Posterior vena cava (tissue), 2 donors: ENCODE results near the gene GAS7. TPM values are rescaled to one million over a fixed set of nuclear protein-coding genes. Genes with fewer than 3 reads are reported as not detected.

Source experiments
- DNase-seq: peaks from one replicate; pipeline ENCODE4 v3.0.0-alpha.2; 2020; ENCODE audit warnings: low spot score
- intact Hi-C, 2 donors: fragments of 100-400 bp; cut with DNase I; formaldehyde crosslinking; loops; one replicate each; pipeline versions ENCODE4 v1.14.1 to v1.14.2; 2022 to 2023
- total RNA-seq, 2 donors: library from RNA; stranded (reverse); fragmentation: NEBNext Ultra II Directional; extraction: Animal tissue kit (Norgen Biotek cat#: 25700); gene quantifications; one replicate each; pipeline ENCODE4 v1.2.1, GENCODE V29; 2021
- donor health status: DM: yes; HTN: yes; CAD: no.
- donor health status: DM: yes; HTN: yes; CAD: no.

Gene GAS7
- total RNA-seq, 2 donors from 2014 or later: 70.6 to 190 TPM

DNA sequence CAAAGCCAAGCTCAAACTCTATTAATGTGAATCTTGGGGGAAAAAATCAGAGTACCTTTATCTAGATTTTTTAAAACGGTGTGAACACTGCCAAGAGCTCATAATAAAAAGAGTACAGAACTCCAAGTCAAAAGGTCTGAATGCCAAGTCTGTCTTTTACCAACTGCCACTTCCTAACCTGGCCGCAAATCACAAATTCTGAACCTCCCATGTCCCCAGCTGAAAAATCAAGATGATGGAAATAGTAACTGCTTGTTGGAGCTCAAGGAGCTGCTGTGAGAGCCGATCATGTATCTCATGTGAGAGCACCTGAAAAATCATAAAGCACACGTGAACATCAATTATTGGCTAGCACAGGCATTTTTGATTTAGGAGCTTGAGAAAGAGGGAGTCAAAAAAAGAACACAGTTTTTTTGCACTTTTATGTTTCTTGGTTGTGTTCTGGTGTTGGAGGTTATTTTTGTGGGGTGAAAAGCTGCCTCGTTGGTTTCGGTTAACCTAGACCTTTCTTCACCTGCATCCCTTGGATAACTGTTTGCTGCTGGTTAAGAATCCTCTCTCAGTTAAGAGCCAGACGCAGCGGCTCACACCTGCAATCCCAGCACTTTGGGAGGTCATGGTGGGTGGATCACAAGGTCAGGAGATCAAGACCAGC lies 50.5 kb downstream of the GAS7 start:
- peak; percentile 2 for DNase-seq
- intact Hi-C loops: no loop called here

DNA sequence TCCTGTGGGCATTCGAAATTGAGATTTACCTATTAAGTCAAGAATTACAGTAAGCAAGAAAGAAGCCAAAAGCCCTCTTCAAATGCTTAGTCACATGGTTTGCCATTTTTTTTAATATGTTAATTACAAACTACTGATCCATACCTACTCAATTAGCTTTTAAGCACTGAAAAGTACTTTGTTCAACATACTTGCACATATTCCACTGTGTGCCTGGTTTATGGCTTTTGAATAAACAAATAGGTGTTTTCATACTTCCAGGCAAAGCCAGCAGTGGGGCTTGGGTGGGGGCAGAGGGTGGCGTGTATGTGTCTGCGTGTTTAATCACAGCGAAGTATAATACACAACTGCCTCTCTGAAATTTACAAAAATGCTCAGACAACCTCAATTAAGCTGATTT lies 51.4 kb downstream of the GAS7 start:
- intact Hi-C loops: no loop called here
- peak; percentile 3 for DNase-seq

DNA sequence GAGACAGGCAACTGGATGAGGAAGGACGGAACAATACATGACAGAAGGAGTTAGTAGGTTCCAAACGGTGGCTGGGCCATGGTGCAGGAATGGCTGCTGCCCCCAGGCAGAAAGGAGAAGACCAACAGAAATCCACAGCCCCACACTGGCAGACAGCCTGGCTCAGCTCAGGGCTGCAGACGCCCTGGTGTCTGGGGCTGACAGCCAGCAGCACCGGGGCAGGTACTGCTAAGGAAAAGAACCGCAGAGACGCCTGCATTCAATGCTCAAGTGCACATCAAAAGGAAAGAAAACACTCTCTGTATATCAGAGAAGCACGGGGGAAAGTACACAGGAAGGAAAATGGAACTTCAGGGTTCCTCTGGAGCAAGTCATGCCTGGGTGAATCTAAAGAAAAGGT lies 53.4 kb downstream of the GAS7 start:
- intact Hi-C loops: loop anchor here in 1 of 2 donors (2.0 kb wide), 1 partner anchor 16 kb away; no protein-coding TSS in a partner anchor
- DNase-seq: no peak

DNA sequence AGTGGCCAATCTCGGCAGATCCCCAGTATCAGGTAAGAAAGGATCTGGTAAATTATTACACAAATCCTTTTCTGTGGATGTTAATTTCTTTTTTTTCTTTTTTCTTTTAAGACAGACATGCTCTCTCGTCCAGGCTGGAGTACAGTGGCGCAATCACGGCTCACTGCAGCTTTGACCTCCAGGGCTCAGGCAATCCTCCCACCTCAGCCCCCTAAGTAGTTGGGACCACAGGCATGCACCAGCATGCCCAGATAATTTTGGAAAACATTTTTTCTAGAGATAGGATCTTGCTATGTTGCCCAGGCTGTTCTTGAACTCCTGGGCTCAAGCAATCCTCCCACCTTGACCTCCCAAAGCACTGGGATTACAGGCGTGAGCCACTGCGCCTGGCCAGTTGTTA lies 54.0 kb downstream of the GAS7 start:
- intact Hi-C loops: loop anchor here in 1 of 2 donors (2.0 kb wide), 1 partner anchor 16 kb away; no protein-coding TSS in a partner anchor
- no peak for DNase-seq

DNA sequence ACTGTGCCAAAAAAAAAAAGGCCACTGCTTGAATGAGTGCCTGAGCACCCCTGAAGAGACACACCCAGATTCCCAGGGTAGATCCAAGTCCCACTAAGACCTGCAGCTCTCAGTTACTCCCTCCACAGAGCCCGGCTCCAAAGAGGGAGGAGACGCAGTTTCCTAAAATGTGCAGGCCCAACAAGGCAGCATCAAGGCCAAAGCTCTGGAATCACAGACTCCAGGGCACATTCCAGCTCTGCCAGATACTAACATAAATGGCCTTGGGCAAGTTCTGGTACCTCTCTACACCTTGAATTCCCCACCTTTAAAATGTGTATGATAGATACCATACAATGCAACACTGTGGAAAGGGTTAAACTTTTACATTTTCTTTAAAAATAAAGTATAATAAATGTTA lies 57.0 kb downstream of the GAS7 start:
- intact Hi-C loops: no loop called here
- no peak for DNase-seq

DNA sequence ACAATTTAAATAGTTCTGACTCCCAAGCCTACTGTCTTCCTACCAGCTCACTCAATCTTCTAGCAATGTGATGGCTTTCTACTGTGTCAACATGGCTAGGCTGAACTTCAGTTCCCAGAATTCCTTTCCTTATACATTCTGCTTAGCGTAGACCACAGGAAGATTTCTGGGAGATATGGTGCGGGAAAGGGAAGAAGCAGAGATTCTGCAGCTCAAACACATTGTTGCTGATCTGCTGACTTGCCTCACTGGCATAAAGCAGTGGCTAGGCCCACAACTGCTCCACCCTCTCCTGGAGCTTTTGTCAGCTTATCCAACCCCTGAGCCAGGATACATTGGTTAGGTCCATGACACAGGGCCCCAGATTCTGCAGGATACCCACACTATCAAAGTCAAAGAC lies 58.8 kb downstream of the GAS7 start:
- no peak for DNase-seq
- intact Hi-C loops: no loop called here

DNA sequence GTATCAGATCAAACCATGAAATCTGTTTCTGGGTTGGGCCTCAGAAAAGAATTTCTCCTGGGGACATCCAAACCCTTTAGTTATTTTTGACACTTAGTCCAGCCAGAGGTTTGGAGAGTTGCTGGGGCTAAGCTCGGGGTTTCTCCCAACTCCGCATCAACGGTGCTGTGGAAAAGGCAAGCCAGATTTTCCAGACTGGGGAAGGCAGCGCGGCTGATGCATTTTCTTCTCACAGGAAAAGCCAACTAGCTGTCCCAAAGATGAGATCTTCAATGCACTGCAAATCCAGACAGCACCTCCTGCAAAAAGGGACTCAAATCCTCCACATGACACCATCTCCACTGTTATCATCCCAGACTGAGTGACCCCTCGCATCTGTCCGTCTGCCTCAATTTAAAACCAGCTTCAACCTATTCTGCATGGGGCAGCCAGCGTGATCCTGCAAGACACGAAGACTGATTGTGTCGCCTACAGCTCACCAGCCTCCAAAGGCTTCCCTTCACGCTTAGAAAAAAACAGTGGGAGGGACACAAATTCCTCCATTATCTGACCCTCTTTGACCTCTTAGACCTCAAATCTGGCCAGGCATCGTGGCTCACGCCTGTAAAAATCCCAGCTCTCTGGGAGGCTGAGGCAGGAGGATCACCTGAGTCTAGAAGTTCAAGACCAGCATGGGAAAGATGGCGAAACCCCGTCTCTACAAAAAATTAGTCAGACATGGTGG lies 62.0 kb downstream of the GAS7 start:
- no peak for DNase-seq
- intact Hi-C loops: no loop called here

DNA sequence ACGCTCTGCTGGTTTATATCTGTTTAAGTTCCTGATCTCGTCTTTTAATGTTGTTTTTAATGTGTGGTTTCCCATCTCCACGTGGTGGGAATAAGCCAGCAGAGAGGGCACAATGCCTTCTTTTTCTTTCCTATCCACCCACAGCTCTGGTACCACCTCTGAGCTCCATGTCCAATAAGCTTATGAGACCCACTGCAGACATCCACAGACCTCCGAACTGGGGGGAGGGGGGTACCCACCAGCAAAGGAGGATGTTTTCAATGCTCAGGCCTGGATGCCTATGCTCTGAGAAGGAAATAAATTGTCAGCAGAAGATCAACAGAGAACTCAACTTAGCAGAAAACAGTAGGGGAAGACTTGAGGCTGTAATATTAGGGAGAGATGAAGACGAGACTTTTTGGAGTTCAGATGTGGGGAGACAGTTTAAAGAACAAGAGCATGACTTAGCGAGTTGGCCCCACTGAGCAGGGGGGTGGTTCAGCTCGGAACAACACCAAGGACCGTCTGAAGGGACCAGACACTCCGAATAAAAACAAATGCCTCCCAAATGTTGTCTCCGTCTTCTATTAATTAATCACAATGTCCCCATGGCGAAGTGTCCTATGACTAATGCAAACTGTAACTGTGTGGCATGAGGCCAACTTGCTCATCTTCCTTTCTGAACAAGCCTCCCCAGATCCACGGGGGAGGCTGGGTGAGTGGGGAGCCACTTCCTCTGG lies 62.7 kb downstream of the GAS7 start:
- intact Hi-C loops: no loop called here
- DNase-seq: no peak

DNA sequence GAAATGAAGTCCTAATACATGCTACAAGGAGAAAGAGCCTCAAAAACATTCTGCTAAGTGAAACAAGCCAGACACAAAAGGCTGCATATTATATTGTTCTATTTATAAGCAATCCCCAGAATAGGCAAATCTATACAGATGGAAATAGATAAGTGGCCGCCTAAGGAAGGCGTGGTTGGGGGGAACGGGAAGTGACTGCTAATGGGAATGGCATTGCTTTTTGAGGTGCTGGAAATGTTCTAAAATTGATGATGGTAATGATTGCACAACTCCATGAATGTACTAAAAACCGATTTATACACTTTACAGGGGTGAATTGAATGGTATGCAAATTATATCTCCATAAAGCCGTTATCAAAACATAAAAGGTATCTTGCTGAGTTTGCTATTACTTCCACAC lies 67.7 kb downstream of the GAS7 start:
- DNase-seq: no peak
- intact Hi-C loops: no loop called here

DNA sequence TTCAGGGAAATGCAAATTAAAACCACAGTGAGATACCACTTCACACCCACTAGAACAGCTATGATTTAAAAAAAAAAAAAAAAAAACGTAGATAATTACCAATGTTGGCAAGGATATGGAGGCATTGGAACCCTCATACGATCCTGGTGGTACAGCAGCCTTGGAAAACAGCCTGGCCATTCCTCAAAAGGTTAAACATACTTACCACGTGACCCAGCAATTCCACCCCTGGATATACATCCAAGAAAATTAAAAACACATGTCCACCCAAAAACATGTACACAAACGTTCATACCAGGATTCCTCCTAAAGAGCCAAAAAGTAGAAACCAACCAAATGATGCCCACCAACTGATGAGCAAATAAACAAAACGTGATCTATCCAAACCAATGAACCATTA lies 68.1 kb downstream of the GAS7 start:
- intact Hi-C loops: no loop called here
- no peak for DNase-seq

DNA sequence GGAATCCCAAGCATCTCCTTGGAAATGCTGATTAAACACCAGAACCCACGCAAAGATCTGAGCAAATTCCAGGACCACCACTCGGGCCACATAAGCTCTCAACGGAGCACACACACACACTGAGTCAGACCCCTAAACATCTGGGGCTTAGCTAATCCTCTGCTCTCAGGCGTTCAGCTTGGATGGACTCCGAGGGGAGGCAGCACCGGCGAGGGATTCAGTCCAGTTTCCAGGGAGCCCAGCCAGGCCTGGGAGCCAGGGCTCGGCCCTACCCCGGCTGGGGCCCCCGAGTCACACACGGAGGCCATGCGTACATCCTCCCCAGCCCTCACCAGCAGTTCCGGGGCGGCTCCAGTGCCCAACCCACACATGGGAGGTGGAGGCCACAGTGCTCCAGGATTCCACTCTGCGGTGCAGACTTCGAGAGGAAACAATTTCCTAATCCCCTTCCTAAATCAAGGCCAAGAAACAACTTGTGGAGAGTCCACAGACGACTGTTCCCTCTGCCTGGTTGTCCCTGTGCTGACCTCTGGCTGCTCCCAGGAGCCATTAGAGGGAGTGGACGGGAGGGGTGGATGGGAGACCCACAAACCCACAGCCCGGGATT lies 70.5 kb downstream of the GAS7 start:
- DNase-seq: peak; percentile 97
- intact Hi-C loops: loop anchor here in 1 of 2 donors (10.0 kb wide), 1 partner anchor 47 kb away; no protein-coding TSS in a partner anchor

DNA sequence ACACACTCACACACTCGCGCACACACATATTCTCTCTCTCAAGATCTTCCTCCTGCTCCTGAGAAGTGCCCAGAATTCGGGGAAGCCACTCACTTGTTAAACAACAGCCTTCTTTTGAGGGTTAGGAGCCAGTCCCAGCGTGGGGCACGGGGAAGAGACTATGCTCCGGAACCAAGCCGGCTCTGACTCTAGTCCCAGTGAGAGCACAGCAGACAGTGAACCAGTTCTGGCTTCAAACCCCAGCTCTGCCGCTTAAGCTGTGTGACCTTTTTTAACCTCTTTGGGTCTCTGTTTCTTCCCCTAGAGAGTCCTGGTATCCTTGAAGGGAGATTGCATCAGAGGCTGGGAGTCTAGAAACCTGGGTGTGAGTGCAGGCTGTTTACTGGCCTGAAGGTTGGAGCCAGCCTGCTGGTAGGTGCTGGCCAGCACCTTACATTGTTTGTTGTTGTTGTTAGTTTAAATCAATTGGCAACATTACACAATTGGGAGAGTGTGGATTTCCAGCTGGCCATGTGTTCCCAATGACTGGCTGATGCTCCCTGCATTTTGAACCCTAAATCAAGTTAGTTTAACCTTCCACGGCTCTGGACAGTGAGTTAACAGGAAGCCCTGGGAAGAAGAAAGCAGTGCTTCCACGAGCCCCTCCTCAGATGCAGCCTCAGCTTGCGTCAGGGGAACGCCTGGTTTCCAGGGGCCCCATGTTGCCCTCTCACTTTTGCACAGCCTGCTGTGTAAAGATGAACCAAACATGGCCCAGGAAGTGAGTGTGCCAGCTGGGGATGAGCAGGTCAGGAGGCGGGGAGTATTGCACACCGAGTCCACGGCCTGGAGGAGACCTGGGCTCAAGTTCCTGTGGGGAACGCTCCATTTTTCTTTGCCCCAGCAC lies 71.5 kb downstream of the GAS7 start:
- peak; percentile 88 for DNase-seq
- intact Hi-C loops: loop anchor here in 1 of 2 donors (10.0 kb wide), 1 partner anchor 48 kb away; no protein-coding TSS in a partner anchor

DNA sequence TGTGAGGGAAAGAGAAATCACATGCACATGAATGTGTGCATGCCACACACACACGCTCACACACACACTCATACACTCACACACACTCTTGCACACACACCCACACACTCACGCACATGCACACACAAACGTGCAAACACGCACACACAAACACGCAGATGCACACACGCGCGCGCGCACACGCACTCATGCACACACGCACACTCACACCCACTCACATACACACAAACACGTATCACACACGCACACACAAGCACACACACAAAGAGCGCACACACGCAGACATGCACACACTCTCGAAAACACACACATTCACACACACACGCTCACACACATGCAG lies 72.2 kb downstream of the GAS7 start:
- no peak for DNase-seq
- intact Hi-C loops: loop anchor here in 1 of 2 donors (10.0 kb wide), 1 partner anchor 49 kb away; no protein-coding TSS in a partner anchor

DNA sequence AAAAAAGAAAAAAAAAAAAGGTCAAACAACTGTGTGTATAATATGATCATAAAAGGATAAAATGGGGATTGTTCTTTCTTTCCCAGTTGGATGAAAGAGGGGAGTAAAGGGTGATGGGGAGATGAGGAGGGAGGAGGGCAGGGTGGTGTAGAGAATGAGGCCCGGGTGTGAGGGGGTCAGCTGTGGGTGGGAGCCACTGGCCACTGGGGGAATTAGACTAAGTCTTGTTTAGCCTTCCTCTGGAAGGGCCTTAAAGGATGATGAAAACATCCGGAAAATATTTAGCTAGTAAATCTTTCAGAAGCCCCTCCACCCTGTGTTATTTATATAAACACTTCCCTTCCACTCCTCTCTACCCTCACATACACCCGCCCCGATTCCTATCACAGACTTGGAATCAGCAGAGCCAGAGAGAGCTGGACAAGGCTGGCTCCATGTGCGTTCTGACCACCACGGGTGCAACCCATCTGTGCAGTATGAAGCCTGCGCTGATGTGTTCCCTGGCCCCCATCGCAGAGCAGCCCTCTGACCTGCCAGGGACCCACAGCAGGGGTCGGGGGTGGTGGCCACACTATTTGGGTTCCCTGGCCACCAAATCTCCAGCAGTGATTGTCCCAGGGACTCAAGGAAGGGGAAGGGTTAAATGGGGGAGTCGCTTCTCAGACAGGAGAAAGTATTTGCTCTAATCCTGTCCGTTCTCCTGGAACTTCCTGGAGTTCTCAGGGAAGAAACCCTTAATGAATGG lies 72.7 kb downstream of the GAS7 start:
- intact Hi-C loops: loop anchor here in 1 of 2 donors (10.0 kb wide), 1 partner anchor 49 kb away; no protein-coding TSS in a partner anchor

DNA sequence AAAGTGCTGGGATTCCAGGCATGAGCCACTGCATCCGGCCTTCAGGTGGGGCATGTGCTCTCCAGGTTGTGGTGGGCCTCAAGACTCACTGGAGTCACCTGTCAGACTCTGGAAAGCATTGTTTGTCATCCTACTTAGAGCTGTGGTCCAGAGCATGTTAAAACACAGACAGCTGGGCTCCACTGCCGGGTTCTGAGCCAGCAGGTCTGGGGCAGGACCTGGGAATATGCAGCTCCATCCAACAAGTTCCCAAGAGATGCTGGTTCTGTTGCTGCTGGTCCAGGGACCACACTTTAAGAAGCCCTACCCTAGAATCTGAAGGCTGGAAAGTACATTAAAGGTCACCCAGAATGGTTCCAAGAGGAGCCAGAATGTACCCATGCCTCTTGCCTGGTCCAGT lies 75.3 kb downstream of the GAS7 start:
- DNase-seq: peak; percentile 78
- intact Hi-C loops: loop anchor here in 1 of 2 donors (10.0 kb wide), 1 partner anchor 52 kb away; no protein-coding TSS in a partner anchor

More for the DNA sequence above, 72.7 kb downstream of the GAS7 start:
- DNase-seq: peak; percentile 70

DNA sequence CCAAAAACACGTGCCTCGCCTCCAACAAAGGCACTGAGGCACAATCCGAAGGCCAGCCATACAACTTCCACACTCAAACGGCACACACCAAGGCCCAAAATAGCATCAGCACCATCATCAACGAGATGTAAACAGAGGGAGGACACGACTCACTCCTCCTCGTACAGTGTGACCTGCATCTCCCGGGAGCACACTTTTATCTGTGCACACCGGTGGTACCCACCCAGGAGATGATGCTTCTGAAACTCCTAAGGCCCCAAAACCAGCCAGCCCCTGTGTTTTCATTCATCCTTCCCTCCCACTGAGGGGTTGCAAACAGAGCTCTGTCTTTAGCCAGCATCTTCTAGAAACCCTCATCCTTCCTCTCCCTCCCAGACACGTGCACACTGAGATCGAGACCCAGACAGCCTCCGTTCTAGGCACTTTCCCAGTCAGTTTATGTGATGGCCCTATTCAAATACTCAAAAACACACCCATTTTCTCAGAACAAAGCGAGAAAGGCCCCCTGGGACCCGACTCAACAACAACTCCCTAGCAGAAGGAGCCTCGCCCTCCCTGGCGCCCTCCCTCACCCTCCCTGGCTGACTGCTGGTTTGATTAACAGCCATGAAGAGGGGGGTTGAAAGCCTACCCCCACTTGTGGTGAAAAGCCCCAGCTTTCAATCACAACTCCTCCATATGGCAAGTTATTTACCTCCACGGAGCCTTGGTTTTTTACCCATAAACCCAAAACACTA lies 76.3 kb downstream of the GAS7 start:
- intact Hi-C loops: loop anchor here in 1 of 2 donors (10.0 kb wide), 1 partner anchor 53 kb away; no protein-coding TSS in a partner anchor
- DNase-seq: peak; percentile 80

DNA sequence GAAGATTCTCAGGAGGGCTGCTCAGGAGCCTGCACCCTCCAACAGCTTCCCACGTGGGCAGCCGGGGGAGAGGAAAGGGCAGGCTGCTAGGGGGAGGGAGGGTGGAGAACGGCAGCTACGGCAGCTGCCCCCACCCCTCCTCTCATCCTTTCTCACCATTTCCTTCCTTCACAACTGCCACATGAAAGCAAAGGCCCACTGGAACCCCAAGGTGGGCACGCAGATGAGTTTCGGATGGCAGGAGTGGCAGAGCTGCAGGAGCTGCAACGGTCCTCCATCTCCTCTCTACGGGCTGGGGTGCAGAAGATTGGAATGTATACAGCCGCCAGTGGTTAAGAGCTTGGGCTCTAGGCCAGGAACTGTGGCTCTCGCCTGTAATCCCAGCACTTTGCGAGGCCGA lies 77.7 kb downstream of the GAS7 start:
- peak; percentile 64 for DNase-seq
- intact Hi-C loops: loop anchor here in 1 of 2 donors (10.0 kb wide), 1 partner anchor 54 kb away; no protein-coding TSS in a partner anchor
